Measurements from ENCODE around the gene ARHGAP26.
"Not testable (repeated sequence)": the region's sequence is repeated elsewhere in the genome, so short reads cannot be mapped to it uniquely, and the experiment has no call there.

Gene ARHGAP26

GRCh38 chr5:143115381-143115780 is 345.2 kb downstream of the ARHGAP26 start:
- DNase-seq (ENCODE audit: low read depth, low spot score), result no peak

DNA sequence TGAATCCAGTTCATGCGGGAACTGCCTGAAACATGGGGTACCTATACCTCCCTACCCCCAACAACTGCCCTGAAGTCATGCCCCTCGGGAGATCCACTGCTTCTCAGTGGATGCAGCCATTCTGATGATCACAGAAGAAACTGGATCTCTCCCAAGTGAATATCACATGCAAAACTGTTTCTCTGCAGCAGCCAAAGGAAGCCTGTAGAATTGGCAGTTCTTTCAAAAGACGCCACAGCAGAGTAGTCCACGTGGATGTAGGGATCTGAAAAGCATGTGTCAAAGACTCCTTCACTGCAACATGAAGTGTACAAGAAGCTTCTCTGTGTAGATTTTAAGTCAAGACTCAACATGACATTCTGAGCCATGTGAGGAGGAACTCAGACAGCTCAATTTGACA is 346.6 kb downstream of the ARHGAP26 start:
- no peak for DNase-seq (ENCODE audit: low read depth, low spot score)

DNA sequence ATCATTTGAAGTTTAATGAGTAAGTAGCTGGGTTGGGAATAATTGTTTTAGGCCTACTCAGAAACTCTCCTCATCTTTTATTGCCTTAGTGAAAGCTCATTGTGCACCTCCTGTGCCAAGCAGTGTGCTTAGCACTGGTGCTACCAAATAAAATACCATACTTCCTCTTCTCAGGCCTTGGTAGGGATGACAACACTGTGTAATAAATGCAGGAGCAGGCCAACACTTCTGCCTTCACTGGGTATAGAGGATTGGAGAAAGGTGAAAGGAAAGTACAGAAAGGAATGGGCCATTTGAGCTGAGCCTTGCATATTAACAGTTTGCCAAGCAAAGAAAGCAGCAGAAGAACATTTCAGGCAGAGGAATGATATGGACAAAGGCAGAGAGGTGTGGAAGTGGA is 347.6 kb downstream of the ARHGAP26 start:
- DNase-seq (ENCODE audit: low read depth, low spot score), result no peak

- no peak for DNase-seq (ENCODE audit: low read depth, low spot score)
Observed at GRCh38 chr5:143118222-143118621, 348.0 kb downstream of the ARHGAP26 start.

GRCh38 chr5:143118818-143119217 is 348.6 kb downstream of the ARHGAP26 start:
- not testable (repeated sequence) for DNase-seq (ENCODE audit: low read depth, low spot score)

DNA sequence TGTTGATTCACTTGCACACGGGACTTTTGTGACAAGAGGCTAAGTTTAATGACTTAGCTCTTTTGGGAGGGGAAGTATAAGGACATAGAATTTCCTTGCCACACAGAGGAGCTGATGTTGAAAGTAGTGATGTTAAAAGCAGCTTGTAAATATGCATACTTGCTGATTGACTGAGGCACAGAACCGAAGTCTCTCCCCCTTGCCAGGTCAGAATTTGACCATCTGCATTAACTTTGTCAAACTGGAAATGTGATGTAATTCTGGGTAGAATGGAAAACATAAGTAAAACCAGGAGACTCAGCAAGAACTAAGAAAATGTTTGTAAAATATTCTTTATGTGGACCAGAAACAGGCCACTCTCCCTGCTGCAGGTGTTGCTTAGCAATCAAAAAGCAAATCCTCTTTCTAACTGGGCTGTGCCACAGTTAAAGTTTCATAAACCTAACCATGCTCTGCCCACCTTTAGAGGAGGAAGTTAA is 349.2 kb downstream of the ARHGAP26 start:
- DNase-seq (ENCODE audit: low read depth, low spot score), result no peak

DNA sequence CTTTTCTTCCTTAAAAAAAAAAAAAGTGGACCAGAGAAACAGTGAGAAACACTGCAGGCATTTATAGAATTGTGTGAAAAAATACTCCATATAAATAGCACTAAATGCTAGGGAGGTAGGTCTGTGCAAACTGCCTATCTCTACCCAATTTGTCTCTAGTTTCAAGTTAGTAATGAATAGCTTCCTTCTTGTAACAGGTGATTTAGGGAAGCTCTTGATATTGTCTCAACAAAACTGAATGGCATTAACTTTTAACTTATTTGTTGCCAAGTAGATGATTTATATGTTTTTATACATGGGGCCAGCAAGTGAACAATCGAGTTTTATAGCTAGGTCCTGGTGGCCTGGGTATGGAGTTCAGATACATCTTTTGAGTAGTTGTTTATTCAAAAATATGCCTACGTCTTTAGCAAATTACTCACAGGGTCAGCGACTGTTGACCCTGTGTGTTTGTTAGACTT is 349.7 kb downstream of the ARHGAP26 start:
- no peak for DNase-seq (ENCODE audit: low read depth, low spot score)

DNA sequence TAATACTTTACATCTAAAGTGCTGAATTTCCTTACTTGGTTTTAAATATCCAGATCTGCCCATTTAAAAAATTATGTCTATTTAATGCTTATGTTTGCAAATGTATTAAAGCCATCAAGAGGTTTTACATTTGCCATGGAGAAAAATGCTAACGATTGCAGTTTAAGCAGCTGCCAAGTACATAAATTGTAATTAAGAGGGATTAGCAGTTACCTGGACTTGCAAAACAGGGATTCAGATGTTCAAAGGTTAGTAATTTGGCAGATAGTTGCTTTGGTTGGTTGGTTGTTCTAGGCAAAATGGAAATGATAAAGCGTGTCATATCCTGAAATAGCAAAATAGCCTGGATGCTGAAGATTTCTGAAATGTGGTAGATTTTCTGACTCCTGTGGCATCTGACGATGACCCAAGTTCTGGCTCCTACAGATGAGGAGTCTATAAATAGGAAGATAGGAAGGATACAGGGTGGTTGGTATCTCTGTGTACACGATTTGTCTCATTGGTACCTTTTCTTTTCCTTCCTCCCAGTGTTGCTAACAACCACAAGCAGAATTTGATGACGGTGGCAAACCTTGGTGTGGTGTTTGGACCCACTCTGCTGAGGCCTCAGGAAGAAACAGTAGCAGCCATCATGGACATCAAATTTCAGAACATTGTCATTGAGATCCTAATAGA is 350.4 kb downstream of the ARHGAP26 start:
- DNase-seq (ENCODE audit: low read depth, low spot score), result no peak

DNA sequence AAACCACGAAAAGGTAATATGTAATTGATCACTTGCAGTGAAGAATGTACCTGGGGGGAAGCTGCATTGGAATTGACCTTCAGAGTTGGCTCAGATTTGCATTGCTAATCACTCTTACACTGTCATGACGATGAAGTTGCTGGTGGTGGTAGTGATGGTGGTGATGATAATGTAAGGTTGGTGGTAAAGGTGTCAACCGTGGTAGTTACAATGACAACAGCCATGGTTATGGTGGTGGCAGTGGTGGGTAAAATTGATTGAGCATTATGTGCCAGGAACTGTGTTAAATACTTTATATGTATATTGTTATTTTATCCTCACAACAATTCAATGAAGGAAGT is 350.9 kb downstream of the ARHGAP26 start:
- DNase-seq (ENCODE audit: low read depth, low spot score), result peak; percentile 12

DNA sequence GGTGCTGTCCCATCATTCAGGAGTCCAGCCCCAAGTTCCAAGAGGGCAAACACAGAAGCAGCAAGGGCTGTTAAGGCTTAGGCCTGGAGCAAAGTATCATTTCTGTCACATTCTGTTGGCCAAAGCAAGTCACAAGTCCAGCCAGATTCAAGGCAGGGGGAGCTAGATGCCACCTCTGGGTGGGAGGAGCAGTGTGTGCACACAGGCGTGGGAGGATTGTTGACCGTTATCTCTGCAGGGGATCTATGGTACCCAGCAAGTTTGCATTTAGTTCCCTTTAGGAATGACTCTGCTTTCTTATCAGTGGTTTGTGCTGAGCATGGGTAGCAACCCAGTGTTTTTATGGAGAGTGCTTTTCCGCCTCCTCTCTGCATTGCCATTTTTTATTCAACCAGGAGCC is 354.4 kb downstream of the ARHGAP26 start:
- no peak for DNase-seq (ENCODE audit: low read depth, low spot score)

- no peak for DNase-seq (ENCODE audit: low read depth, low spot score)
Observed at GRCh38 chr5:143126174-143127019, 356.2 kb downstream of the ARHGAP26 start.

GRCh38 chr5:143128412-143129071 is 358.4 kb downstream of the ARHGAP26 start:
- DNase-seq (ENCODE audit: low read depth, low spot score), result no peak

- DNase-seq (ENCODE audit: low read depth, low spot score), result no peak
Observed at GRCh38 chr5:143129203-143129602, 359.0 kb downstream of the ARHGAP26 start.

- DNase-seq (ENCODE audit: low read depth, low spot score), result no peak
Observed at GRCh38 chr5:143129910-143130612, 359.9 kb downstream of the ARHGAP26 start.

DNA sequence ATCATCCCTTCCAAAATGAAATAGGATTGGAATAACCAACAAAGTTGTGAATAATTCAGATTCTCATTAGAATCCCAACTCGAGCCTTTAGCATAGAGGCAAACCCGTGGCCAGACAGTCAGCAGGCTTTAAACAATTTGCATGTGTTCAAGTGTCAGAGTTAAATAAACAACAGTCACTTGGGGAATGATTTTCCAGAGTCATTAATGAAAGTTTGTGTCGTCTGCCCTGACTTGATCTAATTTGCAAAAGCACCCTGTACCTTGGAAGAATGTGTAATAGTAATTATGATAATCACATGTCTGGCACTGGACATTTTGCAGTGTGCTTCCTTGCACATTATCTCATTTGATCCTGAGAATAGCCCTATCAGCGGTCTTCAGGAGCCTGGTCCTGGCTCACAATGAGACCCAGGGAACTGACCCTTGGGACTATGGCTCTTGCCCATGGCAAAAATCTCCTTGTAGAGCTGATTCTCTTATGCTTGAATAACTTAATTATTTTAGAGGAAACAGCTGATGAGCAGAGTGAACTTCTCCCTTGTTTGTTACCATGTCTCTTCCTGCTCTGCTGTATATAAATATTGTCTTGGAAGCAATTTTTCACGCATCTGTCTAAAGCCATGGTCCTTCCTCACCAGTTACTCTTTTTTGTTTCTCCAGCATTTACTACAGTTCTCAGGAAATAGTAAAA is 360.6 kb downstream of the ARHGAP26 start:
- DNase-seq (ENCODE audit: low read depth, low spot score), result no peak

DNA sequence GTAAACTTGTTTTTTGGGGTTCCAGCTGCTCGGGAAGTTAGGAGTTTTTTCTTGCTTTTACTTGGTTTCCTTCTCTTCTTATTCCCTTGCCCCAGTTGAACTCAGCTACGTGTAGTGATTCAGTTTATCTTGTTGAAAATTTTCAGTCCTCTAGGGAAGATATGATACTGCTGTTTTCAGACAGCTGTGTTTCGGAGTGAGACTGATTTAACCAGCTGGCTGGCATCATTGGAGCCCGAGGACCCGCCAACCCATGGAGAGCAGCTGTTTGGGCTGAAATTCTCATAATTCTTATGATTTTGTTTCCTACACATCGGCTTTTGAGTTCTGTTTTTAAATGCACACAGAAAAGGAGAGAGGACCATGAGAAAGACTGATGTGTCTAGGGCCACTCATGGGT is 361.8 kb downstream of the ARHGAP26 start:
- DNase-seq (ENCODE audit: low read depth, low spot score), result no peak

- DNase-seq (ENCODE audit: low read depth, low spot score), result no peak
Observed at GRCh38 chr5:143132739-143133138, 362.6 kb downstream of the ARHGAP26 start.

- no peak for DNase-seq (ENCODE audit: low read depth, low spot score)
Observed at GRCh38 chr5:143133721-143134120, 363.5 kb downstream of the ARHGAP26 start.

GRCh38 chr5:143134269-143134668 is 364.1 kb downstream of the ARHGAP26 start:
- no peak for DNase-seq (ENCODE audit: low read depth, low spot score)

- DNase-seq (ENCODE audit: low read depth, low spot score), result no peak
Observed at GRCh38 chr5:143134900-143135299, 364.7 kb downstream of the ARHGAP26 start.

Data from iPS DF 19.7 (cell line).